Thyroid gland (tissue), 4 donors: ENCODE results near the gene SPACA6. TPM values are rescaled to one million over a fixed set of nuclear protein-coding genes. Genes with fewer than 3 reads are reported as not detected.

Experiments used
- DNase-seq, 2 donors: peaks; one replicate each; pipeline ENCODE4 v3.0.0-alpha.2; 2019
- H3K27ac ChIP-seq, 3 donors: fragments of 200-600 bp; sonication (generic); 1 replicate in 2 of 3; 2 replicates in 1 of 3; pipeline ENCODE4 v1.5.1; 2016 to 2019; ENCODE audit warnings: mild to moderate bottlenecking in 1 of 3, moderate library complexity in 1 of 3
- H3K27me3 ChIP-seq: fragments of 200-600 bp; sonication (generic); one replicate; pipeline ENCODE4 v1.5.1; 2019
- H3K36me3 ChIP-seq, 2 donors: fragments of 200-600 bp; sonication (generic); one replicate each; pipeline ENCODE4 v1.5.1; 2016 to 2019
- H3K4me1 ChIP-seq, 2 donors: fragments of 200-600 bp; sonication (generic); one replicate each; pipeline ENCODE4 v1.5.1; 2017 to 2019
- H3K4me3 ChIP-seq, 3 donors: fragments of 200-600 bp; sonication (generic); replicated peaks in 1 of 3; 1 replicate in 2 of 3; 2 replicates in 1 of 3; pipeline ENCODE4 v1.5.1; 2016; ENCODE audit warnings: mild to moderate bottlenecking in 1 of 3
- H3K9me3 ChIP-seq: fragments of 200-600 bp; sonication (generic); one replicate; pipeline ENCODE4 v1.5.1; 2017
- POLR2A ChIP-seq, 2 donors: fragments of 450-650 bp; IDR thresholded peaks; one replicate each; pipeline ENCODE4 v1.6.1; 2017; ENCODE audit warnings: antibody characterized with exemption in 2 of 2, mild to moderate bottlenecking in 2 of 2, moderate library complexity in 1 of 2
- WGBS, 2 donors: methylation state at CpG; one replicate each; pipeline ENCODE4 v1.1.5; 2017; 5-methylcytosine and 5-hydroxymethylcytosine counted together
- intact Hi-C: fragments of 100-400 bp; cut with DNase I; formaldehyde crosslinking; loops from one replicate; pipeline ENCODE4 v1.15.1; 2023
- total RNA-seq, 4 donors: library from RNA; depleted of rRNA; stranded (reverse); fragments of >200 nt; gene quantifications; one replicate each; pipeline ENCODE4 v1.2.3, GENCODE V29; 2016
- TF ChIP-seq, protein P1 (sequence below), 6 experiments: fragments of 200-600 bp in 3 of 6; fragments of 450-650 bp in 3 of 6; sonication (generic) in 3 of 6; IDR thresholded peaks; one replicate each; pipeline ENCODE4 v1.5.1; 2016 to 2019; ENCODE audit warnings: antibody characterized with exemption in 6 of 6, mild to moderate bottlenecking in 2 of 6, inconsistent platforms in 1 of 6, moderate library complexity in 1 of 6

Gene SPACA6
- total RNA-seq, 4 donors from 2014 or later, result 11.9 to 26.2 (median 20.4) TPM

DNA sequence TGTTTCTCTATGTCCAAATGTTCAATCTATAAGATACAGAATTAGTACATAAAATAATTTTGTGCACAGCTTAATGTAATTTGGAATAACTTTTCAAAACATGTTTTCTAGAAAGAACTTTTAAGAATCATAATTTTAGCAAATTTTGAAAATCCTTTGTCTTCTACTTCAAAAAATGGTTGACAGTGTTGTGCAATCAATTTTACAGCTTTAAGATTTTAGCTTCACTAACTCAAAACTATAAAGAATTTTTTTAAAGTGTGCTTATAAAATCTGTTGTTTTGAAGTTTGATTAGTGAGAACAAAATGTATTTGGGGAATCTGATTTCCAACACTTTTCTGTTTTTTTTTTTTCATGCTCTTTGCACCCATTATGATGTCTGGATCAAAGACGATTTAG lies 12.7 kb upstream of the SPACA6 start:
- Histone ChIP-seq H3K9me3 (no peaks in the 10 kb centered on the region), H3K27me3 (no peaks in the 10 kb centered on the region), H3K4me1 (no peaks in the 10 kb centered on the region), H3K36me3 (no peaks in the 10 kb centered on the region), H3K27ac (no peak overlapping the region), H3K4me3 (no peak overlapping the region)
- WGBS, 2 donors, result 89 to 90% methylated on average over 1 of the region's 1 CpG
- no peak for TF ChIP-seq POLR2A (IDR thresholded peaks at IDR 0.05)
- TF ChIP-seq, protein P1, sequence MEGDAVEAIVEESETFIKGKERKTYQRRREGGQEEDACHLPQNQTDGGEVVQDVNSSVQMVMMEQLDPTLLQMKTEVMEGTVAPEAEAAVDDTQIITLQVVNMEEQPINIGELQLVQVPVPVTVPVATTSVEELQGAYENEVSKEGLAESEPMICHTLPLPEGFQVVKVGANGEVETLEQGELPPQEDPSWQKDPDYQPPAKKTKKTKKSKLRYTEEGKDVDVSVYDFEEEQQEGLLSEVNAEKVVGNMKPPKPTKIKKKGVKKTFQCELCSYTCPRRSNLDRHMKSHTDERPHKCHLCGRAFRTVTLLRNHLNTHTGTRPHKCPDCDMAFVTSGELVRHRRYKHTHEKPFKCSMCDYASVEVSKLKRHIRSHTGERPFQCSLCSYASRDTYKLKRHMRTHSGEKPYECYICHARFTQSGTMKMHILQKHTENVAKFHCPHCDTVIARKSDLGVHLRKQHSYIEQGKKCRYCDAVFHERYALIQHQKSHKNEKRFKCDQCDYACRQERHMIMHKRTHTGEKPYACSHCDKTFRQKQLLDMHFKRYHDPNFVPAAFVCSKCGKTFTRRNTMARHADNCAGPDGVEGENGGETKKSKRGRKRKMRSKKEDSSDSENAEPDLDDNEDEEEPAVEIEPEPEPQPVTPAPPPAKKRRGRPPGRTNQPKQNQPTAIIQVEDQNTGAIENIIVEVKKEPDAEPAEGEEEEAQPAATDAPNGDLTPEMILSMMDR (IDR thresholded peaks at IDR 0.05), result no peak
- intact Hi-C loops, result no loop called here
- no peak for DNase-seq

DNA sequence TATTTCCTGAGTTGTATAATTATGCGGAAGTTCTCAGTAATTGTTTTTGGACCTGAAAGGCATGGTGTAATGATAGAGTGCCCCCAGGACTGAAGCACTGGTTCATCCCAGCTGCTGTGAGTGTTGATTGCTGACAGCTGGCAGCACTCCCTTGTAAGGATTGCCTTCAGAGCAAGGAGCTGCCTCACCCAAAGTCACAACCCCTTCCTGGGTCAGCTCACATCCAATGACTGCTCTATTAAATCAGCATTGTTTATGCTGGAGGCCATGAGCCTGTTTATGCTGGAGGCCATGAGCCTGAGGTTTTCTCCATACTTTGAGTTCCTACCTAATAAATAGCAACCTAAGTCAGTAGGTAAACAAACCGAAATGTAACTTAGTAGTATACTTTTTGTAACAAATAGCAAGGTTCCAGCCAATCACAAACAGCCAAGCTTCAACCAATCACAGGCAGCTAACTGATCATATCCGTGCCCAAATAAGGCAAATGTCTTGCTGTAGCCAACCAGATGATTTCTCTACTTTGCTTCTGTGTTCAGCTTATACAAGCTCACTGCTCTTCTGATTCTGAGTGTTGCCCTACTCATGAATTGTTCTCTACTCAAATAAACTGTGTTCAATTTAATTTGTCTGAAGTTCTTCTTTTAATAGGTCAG lies 11.7 kb upstream of the SPACA6 start:
- intact Hi-C loops, result no loop called here
- no peak overlapping the region for H3K4me3 ChIP-seq
- no peaks in the 10 kb centered on the region for H3K27me3 ChIP-seq
- H3K27ac ChIP-seq, result no peak overlapping the region
- no peaks in the 10 kb centered on the region for H3K36me3 ChIP-seq
- H3K4me1 ChIP-seq, result no peaks in the 10 kb centered on the region
- no peak for TF ChIP-seq POLR2A (IDR thresholded peaks at IDR 0.05)
- TF ChIP-seq, protein P1 (IDR thresholded peaks at IDR 0.05), result no peak
- DNase-seq, result no peak
- WGBS, 2 donors, result 75 to 82% methylated on average over 3 of the region's 3 CpGs
- H3K9me3 ChIP-seq, result no peaks in the 10 kb centered on the region

DNA sequence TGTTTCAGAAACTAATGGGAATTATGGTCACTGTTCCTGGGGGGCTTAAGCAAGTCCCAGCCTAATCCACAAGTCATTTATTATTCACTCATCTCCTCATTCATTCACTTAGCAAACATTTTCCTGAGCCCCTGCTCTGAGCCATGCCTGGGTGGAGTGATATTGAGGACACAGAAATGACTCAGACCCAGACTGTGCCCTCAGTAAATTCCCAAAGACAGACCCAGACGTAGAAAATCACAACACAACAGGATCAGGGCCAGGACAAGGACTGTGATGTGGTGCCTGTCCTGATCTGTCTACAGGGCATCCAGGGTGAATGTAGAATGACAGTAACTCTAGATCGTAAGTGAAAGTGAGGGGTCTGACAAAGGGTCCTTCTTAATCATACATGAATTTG lies 7.0 kb upstream of the SPACA6 start:
- Histone ChIP-seq H3K27me3 (no peaks in the 10 kb centered on the region), H3K36me3 (no peaks in the 10 kb centered on the region), H3K4me1 (peaks cover 13% of the 10 kb centered on the region in 2 donors), H3K4me3 (no peak overlapping the region), H3K9me3 (no peaks in the 10 kb centered on the region), H3K27ac (no peak overlapping the region)
- TF ChIP-seq, protein P1 (IDR thresholded peaks at IDR 0.05), result no peak
- TF ChIP-seq POLR2A (IDR thresholded peaks at IDR 0.05), result no peak
- intact Hi-C loops, result no loop called here
- 58 to 88% methylated on average over 2 of the region's 2 CpGs for WGBS, 2 donors
- no peak for DNase-seq

DNA sequence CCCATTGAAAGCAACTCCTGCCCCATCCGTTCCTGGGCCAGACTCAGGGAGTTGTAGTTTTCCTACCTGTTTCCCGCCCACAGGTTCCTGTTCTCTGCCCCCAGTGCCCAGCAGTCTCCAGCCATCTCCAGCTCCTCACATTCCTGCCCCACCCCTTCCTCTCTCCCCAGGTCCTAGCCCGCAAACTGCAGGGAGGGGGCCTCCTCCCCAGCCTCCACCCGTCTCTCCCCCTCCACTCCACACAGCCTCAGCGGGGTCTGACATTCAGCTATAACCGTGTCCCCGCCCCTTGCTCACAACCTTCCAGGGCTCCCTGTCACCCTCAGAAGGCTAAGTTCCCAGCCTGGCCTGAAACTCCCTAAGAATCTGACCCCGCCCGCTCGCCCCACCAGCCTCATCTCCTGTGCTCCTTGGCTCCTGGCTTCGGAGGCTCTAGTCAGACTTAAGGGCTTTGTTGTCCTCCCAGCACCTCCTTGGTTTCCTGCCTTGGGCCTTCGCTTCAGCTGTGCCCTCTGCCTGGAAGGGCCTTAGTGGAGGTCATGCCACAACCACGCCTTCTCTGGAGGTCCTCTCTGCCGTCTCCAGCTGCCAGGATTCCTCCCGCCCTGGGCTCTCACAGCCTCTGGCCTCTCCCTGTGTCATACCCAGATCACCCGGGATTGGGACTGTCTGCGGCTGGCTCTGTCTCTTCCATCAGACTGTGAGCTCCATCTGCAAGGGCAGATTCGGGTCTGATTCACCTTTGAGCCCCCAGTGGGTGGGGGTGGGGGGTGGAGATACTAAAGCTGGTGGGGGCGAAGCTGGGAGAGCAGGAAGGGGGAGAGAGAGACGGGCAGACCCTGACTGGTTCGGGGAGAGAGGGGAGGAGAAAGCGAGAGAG lies 5.1 kb upstream of the SPACA6 start:
- Histone ChIP-seq H3K36me3 (no peaks in the 10 kb centered on the region), H3K4me1 (peaks cover 28 to 29% of the 10 kb centered on the region in 2 donors), H3K27ac (peak overlapping the region; percentile 94 to 99 (median 94)), H3K4me3 (peak overlapping the region in 2 of 3 donors; percentile 27 to 28), H3K9me3 (no peaks in the 10 kb centered on the region), H3K27me3 (no peaks in the 10 kb centered on the region)
- intact Hi-C loops, result no loop called here
- peak; percentile 55 to 58 for DNase-seq
- no peak for TF ChIP-seq POLR2A (IDR thresholded peaks at IDR 0.05)
- TF ChIP-seq, protein P1 (IDR thresholded peaks at IDR 0.05), result no peak
- WGBS, 2 donors, result 14 to 17% methylated on average over 22 of the region's 22 CpGs
